Occipital lobe (tissue), 2 donors: ENCODE measurements around the gene PLCXD1. TPM values are rescaled to one million over a fixed set of nuclear protein-coding genes. Genes with fewer than 3 reads are reported as not detected.
"Not testable (repeated sequence)": the region's sequence is repeated elsewhere in the genome, so short reads cannot be mapped to it uniquely, and the experiment has no call there.

Experiments
- DNase-seq: peaks from one replicate; lab custom pipeline; 2025; lab: John Stamatoyannopoulos, UW
- total RNA-seq: library from RNA; depleted of rRNA; stranded (reverse); fragments of >200 nt; gene quantifications from one replicate; pipeline ENCODE4 v1.2.3, GENCODE V29; 2014

PLCXD1 gene
- total RNA-seq, 1 donor from 2014 or later = 16.2 TPM

DNA sequence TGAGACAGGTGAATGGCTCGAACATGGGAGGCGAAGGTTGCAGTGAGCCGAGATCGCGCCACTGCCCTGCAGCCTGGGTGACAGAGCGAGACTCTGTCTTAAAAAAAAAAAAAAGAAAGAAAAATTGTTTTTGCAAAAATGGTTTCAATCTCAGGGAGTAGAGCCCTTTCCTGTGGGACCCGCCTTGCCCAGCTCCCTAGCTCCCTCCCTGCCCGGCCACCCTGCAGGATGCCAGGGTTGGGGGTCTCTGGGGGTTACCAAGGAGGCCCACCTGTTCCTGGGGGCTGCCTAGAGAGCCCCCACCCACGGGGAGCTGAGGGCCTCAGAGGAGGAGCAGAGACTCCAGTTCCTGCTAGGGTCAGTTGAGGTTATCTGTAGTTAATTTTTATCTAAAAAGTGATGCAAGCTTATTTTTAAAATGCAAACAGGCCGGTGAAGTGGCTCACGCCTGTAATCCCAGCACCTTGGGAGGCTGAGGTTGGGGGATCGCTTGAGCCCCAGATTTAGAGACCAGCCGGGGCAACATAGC is 18.7 kb upstream of the PLCXD1 start:
- no peak for DNase-seq

DNA sequence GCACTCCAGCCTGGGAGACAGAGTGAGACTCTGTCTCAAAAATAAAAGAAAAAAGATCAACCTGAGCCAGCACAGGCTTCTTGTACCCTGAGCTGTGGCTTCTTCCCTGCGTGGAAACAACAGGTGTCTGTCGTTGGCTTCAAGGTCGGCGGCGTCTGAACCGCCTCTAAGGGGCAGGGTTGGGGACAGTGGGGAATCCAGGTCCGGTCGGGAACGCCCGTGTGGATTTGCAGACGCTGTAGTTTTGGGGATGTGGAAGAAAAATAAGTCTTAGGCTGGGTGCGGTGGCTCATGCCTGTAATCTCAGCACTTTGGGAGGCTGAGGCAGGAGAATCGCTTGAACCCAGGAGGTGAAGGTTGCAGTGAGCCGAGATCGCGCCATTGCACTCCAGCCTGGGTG is 17.2 kb upstream of the PLCXD1 start:
- not testable (repeated sequence) for DNase-seq

DNA sequence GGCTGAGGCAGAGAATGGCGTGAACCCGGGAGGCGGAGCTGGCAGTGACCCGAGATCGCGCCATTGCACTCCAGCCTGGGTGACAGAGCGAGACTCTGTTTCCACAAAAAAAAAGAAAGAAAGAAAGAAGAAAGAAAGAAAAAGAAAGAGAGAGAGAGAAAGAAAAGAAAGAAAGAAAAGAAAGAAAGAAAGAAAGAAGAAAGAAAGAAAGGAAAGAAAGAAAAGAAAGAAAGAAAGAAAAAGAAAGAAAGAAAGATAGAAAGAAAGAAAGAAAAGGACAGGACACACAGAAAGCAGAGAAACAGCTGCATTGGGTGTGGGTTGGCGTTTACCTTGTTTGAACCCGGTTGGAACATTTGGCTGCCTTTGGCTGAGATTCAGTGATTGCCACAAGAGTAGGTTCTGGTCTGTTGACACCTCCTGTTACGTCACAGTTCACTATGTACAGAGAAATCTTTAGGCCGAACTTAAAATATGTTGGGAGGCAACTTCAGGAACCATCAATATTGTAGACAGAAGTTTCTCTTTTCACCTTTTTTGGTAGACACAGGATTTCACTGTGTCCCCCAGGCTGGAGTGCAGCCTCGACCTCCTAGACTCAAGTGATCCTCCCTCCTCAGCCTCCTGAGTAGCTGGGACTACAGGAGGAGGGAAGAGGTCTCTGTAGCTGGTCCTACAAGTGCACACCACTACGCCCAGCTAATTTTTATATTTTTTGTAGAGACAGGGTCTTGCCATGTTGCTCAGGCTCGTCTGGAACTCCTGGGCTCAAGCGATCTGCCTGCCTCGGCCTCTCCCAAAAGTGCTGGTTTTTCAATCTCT is 16.3 kb upstream of the PLCXD1 start:
- no peak for DNase-seq

DNA sequence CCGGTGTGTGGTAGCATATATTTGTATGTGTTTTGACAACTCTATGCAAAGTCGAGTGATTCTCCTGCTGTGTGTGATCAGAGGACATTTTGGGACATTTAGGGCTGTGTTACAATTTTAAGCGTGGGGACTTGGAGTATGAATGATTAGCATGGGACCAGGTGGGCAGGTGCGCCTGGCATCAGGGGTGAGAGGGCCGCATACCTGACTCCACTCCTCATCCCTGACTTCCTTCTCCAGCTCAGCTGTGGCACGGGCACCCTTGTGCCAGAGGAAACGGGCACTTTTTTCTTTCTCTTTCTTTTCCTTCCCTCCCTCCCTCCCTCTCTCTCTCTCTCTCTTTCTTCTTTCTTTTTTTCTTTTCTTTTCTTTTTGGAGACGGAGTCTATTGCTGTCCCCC is 15.7 kb upstream of the PLCXD1 start:
- no peak for DNase-seq

DNA sequence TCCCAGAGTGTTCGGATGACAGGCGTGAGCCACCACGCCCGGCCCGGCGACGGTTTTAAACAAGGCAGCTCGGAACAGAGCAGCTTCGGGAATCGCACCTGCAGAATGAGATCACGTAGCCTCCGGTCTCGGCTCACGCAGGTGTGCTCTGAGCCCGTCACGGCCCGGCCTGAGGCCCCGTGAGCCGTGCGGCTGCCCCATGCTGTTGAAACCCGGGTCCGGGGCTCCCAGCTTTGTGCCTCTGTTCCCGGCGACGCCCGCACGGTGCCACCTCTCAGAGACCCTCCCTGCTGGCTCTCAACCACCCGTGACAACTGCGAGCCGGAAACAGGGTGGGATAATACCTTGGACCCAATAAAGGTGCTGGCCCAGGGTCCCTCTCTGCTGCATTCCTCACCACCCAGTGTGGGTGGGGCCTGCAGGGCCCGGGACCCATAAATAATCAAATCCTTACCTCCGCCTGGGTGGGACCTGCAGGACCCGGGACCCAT is 13.4 kb upstream of the PLCXD1 start:
- DNase-seq = no peak

DNA sequence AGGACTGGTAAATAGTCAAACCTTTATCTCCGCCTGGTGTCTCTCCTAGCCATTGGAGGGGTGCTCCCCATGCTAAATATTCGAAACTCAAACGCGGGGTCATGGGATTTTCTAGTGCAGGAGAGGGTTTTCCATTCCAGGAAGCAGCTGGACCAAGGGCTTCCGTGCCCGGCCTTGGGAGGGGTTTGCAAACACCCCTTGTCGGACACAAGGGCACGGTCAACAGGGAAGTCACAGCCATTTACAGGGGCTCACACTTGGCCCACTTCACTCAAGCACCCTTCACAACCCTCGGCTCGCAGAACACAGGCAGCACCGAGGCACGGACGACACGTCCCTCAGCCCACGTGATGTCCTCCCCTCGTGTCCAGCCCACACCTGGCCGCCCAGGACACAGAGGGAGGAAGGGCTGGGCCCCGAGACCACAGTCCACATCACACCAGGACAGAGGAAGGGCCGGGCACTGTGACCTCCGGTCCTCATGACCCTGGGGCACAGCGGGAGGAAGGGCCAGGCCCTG is 10.3 kb upstream of the PLCXD1 start:
- no peak for DNase-seq

DNA sequence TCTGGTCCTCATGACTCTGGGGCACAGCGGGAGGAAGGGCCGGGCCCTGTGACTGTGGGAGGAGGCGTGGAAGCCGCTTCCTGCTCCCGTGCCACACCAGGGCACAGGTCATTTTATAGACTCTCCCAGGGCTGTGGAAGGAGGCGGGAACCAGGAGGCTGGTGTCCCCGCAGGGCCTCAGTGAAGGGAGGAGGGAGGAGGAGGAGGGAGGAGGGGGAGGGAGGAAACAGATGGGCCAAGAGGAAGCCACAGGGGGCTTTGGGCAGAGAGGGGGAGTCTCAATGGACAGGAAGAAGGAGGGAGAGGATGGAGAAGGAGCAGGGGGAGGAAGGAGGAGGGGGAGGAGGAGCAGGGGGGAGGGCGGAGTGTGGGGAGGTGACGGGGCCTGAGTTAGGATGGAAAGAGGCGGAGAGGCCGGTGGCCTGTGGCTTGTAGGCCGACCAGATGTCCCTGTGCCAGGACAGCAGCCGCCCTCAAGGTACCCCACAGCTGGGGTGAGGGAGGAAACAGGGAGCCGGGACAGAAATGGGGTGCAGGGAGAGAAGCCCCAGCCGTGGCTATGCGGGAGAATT is 6.2 kb upstream of the PLCXD1 start:
- no peak for DNase-seq

DNA sequence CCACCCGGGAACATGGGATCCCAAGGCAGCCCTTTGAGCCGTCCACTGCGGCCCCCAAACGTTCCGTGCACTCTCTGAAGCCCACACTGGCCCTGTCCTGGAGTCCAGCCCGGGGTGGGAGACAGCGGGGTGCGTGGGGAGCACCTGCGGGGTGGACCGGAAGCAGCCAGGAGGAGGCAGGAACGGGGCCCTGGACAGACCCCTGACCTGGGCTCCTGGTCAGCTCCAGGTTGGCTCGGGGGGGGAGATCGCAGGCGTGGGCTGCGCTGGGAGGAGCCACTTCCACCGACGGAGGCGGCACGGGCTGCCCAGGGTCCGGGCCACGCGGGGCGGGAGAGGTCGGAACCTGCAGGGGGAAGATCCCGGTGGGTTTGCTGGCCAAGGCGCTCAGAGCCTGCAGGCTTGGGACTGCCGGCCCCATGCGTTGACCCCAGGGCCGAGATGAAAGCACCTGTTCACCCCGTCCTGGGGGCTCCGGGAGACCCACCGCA is 5.7 kb upstream of the PLCXD1 start:
- DNase-seq = no peak

DNA sequence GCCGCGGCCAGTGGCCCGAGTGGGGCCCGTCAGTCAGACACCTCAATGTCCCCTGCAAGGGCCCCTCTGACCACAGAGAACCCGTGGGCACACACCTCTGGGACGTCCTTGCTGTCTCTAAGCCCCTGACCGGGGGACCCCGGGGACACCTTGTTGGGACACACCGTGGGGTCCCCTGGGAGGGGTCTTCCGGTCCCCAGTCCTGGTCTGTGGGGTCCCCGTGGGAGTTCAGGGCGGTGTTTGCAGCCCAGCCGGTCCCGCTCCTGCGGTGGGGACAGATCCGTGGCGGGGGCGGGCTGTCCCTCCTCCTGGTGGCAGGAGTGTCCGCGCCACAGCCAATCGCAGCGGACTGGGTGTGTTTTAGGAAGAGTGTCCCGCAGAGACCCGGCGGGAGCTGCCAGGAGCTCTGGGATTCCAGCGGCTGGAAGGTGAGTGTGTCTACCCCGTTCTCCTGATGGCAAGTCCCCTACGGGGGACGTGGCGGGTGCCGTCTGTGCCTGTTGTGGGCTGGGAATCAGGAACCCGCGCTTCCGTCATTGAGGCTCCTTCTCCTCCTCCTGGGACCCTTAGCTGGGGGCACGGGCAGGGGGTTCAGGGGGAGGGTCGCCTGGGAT is 5.1 kb upstream of the PLCXD1 start:
- no peak for DNase-seq

DNA sequence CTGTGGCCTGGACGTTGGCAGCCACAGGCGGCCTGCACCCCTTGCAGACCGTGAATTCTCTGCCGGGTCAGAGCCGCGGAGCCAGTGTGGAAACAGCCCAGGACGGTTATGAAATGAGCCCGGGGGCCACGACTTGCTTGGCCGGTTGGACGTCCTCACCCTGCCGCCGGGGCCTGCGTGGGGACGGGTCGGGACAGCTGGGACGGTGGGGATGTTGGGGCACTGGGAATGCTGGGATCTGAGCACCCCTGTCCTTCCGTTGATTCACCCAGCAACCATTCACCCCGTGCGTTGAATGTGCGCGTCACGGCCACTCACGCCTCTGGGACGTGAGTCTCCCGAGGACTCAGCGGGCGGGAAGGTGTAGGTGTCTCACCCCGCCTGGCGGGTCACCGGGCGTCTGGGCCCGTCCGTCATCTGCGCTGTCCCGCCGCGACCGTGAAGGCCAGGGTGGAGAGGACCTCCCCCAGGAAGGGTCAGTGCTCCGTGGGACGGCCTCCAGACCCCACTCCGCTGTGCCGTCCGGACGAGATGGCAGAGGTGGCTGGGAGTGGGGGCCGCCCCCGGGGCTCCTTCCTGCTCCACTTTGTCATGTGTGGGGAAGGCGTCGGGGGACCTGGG is 4.5 kb upstream of the PLCXD1 start:
- DNase-seq = no peak

DNA sequence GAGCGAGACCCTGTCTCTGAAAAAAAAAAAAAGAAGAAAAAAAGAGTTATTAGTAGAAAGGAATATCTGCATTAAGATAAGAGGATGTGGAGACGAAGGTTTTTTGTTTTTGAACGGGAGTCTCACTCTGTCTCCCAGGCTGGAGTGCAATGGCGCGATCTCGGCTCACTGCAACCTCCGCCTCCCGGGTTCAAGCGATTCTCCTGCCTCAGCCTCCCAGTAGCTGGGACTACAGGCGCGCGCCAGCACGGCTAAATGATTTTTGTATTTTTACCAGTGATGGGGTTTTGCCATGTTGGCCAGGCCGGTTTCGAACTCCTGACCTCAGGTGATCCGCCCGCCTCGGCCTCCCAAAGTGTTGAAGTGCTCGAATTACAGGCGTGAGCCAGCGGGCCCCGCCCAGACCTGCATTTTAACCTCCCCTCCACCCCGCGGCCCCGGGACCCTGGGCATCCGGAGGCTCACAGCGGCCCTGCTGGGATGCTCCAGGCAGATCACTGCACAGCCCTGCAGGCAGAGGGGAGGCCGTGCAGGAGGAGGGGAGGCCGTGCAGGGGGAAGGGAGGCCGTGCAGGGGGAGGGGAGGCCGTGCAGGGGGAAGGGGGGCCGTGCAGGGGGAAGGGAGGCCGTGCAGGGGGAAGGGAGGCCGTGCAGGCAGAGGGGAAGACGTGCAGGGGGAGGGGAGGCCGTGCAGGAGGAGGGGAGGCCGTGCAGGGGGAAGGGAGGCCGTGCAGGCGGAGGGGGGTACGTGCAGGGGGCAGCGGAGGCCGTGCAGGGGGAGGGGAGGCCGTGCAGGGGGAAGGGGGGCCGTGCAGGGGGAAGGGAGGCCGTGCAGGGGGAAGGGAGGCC is 1.2 kb upstream of the PLCXD1 start:
- DNase-seq = not testable (repeated sequence)

DNA sequence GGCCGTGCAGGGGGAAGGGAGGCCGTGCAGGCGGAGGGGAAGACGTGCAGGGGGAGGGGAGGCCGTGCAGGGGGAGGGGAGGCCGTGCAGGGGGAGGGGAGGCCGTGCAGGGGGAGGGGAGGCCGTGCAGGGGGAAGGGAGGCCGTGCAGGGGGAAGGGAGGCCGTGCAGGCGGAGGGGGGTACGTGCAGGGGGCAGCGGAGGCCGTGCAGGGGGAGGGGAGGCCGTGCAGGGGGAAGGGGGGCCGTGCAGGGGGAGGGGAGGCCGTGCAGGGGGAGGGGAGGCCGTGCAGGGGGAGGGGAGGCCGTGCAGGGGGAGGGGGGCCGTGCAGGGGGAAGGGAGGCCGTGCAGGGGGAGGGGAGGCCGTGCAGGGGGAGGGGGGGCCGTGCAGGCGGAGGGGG is 459 bp upstream of the PLCXD1 start:
- DNase-seq = not testable (repeated sequence)

DNA sequence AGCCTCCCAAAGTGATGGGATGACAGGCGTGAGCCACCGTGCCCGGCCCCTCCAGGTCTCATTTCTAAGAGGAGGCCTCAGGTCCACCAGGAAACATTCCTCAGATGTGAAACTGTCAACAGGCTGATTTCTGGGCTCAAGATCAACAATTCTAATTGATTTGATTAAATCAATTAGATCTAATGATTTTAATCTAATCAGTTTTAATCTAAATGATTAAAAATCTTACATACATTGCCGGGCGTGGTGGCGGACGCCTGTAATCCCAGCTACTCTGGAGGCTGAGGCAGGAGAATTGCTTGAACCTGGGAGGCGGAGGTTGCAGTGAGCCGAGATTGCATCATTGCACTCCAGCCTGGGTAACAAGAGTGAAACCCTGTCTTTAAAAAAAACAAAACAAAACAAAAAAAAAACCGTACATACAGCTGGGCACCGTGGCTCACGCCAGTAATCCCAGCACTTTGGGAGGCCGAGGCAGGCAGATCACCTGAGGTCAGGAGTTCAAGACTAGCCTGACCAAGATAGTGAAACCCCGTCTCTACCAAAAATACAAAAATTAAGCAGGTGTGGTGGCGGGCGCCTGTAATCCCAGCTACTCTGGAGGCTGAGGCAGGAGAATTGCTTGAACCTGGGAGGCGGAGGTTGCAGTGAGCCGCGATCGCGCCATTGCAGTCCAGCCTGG is 960 bp downstream of the PLCXD1 start:
- not testable (repeated sequence) for DNase-seq

DNA sequence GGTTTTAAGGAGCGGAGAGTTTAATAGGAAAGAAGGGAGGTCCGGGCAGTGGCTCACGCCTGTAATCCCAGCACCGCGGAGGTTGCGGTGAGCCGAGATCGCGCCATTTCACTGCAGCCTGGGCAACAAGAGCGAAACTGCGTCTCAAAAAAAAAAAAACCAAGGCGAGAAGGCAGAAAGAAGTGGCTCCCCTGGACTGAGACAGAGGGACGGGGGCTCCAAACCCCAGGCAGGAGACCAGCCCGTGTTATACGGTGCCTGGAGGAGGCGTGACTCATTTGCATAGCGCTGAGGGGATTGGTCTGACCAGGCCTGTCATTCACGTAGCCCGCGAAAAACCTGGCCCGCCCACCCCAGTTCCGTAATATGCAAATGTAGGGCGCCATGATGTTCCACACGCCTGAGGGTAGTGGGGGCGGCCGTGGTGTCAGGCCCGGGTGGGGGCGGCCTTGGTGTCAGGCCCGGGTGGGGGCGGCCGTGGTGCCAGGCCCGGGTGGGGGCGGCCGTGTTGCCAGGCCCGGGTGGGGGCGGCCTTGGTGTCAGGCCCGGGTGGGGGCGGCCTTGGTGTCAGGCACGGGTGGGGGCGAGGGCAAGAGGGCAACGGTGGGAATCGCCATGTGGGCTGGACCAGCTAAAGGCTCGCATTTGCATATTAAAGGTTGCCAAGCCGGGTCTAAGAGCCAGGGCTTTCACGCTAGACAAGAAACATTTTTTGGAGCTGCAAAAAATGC is 2.1 kb downstream of the PLCXD1 start:
- no peak for DNase-seq

DNA sequence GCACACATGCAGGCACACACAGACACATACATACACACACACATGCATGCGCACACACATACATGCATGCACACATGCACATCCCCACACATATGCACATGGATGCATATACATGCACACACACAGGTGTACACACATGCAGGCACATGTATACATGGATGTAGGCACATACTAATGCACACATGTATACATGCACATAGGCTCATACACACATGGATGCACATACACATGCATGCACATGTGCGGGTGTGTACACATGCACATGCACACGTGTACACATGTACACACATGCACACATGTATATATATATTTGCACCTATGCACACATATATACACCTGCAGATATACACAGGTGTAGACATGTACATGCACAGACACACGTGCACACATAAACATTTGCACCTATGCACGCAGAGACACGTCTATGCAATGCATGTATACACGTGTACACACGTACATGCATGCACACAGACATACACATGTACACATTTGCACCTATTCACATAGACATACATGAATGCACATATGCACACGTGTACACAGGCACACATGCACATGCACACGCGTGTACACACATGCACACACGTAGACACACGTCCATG is 4.0 kb downstream of the PLCXD1 start:
- DNase-seq = no peak

DNA sequence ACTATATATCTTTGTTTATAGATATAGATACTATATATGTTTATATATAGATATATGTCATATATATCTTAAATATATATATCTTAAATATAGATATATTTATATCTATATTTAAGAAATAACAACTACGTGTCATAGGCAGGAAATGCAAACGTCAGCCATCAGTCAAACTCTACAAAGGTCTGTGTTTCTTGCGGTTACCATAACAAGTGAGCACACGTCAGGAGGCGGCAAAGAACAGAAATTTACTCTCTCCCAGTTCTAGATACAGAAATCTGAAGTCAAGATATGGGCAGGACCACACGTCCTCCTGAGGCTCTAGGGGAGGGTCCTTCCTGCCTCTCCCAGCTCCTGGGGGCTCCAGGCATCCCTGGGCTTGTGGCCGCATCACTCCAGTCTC is 6.5 kb downstream of the PLCXD1 start:
- DNase-seq = no peak

DNA sequence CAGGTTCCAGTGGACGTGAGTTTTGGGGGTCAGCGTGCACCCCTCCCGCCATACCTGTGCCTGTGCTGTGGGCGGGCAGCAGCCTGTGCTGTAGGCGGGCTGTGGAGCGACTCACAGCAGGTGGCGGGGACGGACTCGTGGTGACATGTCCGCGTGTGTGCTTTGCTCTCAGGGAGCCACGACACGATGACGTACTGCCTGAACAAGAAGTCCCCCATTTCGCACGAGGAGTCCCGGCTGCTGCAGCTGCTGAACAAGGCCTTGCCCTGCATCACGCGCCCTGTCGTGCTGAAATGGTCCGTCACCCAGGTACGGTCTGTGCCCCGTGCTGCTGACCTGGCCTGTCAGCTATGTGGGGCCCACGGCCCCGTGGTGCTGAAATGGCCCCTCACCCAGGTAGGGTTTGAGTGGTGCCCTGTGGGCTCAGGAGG is 7.4 kb downstream of the PLCXD1 start:
- no peak for DNase-seq

DNA sequence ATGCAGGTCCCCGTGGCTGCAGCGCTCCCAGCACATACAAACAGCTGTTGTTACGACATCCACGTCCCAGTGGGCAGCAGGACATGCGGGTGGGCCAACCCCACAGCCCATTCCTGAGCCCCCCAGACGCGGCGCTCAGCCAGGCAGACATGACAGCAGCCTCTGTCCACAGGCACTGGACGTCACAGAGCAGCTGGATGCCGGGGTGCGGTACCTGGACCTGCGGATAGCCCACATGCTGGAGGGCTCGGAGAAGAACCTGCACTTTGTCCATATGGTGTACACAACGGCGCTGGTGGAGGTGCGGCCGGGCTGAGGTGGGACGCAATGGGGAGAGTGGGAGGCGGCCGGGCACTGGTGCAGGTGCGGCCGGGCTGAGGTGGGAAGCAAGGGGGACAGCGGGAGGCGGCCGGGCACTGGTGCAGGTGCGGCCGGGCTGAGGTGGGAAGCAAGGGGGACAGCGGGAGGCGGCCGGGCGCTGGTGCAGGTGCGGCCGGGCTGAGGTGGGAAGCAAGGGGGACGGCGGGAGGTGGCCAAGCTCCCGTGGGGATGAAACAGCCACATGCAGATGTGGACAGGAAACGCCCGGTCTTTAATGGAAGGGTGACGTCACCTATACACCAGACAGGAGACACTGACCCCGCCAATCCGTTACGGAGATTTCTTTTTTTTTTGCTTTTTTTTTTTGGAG is 9.4 kb downstream of the PLCXD1 start:
- DNase-seq = no peak
